Measurements from ENCODE around the gene ZNF383.
"Not testable (repeated sequence)": the region's sequence is repeated elsewhere in the genome, so short reads cannot be mapped to it uniquely, and the experiment has no call there.

- TF ChIP-seq, protein P1, sequence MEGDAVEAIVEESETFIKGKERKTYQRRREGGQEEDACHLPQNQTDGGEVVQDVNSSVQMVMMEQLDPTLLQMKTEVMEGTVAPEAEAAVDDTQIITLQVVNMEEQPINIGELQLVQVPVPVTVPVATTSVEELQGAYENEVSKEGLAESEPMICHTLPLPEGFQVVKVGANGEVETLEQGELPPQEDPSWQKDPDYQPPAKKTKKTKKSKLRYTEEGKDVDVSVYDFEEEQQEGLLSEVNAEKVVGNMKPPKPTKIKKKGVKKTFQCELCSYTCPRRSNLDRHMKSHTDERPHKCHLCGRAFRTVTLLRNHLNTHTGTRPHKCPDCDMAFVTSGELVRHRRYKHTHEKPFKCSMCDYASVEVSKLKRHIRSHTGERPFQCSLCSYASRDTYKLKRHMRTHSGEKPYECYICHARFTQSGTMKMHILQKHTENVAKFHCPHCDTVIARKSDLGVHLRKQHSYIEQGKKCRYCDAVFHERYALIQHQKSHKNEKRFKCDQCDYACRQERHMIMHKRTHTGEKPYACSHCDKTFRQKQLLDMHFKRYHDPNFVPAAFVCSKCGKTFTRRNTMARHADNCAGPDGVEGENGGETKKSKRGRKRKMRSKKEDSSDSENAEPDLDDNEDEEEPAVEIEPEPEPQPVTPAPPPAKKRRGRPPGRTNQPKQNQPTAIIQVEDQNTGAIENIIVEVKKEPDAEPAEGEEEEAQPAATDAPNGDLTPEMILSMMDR (IDR thresholded peaks at IDR 0.05): not testable (repeated sequence)
- TF ChIP-seq POLR2A (IDR thresholded peaks at IDR 0.05); POLR2AphosphoS5 (IDR thresholded peaks at IDR 0.05); EP300 (IDR thresholded peaks at IDR 0.05; ENCODE audit: low read depth): not testable (repeated sequence)
These were observed 76.2 kb downstream of the ZNF383 start for GRCh38 chr19:37294246-37294645.
